Stimulated activated CD4-positive, alpha-beta T cell treated with anti-CD3 and anti-CD28 coated beads, Interleukin-4, amount 100 ng/mL, for 1 hour (primary cell): ENCODE data around the gene CTDP1.
"Not testable (repeated sequence)": the region's sequence is repeated elsewhere in the genome, so short reads cannot be mapped to it uniquely, and the experiment has no call there.

Experiments used
- DNase-seq: peaks from one replicate; pipeline ENCODE4 v3.0.0-alpha.2; 2020

CTDP1 gene

GRCh38 chr18:79729611-79730010 lies 50.0 kb downstream of the CTDP1 start:
- DNase-seq = no peak

GRCh38 chr18:79730804-79731203 lies 51.2 kb downstream of the CTDP1 start:
- no peak for DNase-seq

- not testable (repeated sequence) for DNase-seq
These were observed 52.5 kb downstream of the CTDP1 start for GRCh38 chr18:79731881-79732720.

GRCh38 chr18:79732721-79733025 lies 53.1 kb downstream of the CTDP1 start:
- DNase-seq = no peak

- no peak for DNase-seq
These were observed 53.6 kb downstream of the CTDP1 start for GRCh38 chr18:79733135-79733701.

GRCh38 chr18:79733986-79734770 lies 54.6 kb downstream of the CTDP1 start:
- DNase-seq = no peak

GRCh38 chr18:79735071-79735980 lies 55.7 kb downstream of the CTDP1 start:
- no peak for DNase-seq

- no peak for DNase-seq
These were observed 56.6 kb downstream of the CTDP1 start for GRCh38 chr18:79736230-79736629.

GRCh38 chr18:79736846-79737245 lies 57.2 kb downstream of the CTDP1 start:
- no peak for DNase-seq

- DNase-seq = no peak
These were observed 57.8 kb downstream of the CTDP1 start for GRCh38 chr18:79737426-79737825.

GRCh38 chr18:79738041-79738461 lies 58.4 kb downstream of the CTDP1 start:
- no peak for DNase-seq

GRCh38 chr18:79738581-79739439 lies 59.2 kb downstream of the CTDP1 start:
- no peak for DNase-seq

GRCh38 chr18:79739440-79739778 lies 59.8 kb downstream of the CTDP1 start:
- no peak for DNase-seq

GRCh38 chr18:79740047-79740446 lies 60.4 kb downstream of the CTDP1 start:
- not testable (repeated sequence) for DNase-seq

- no peak for DNase-seq
These were observed 61.1 kb downstream of the CTDP1 start for GRCh38 chr18:79740521-79741361.

- no peak for DNase-seq
These were observed 61.7 kb downstream of the CTDP1 start for GRCh38 chr18:79741362-79741700.

GRCh38 chr18:79742076-79742475 lies 62.5 kb downstream of the CTDP1 start:
- no peak for DNase-seq

- DNase-seq = no peak
These were observed 65.0 kb downstream of the CTDP1 start for GRCh38 chr18:79744625-79745024.

- no peak for DNase-seq
These were observed 67.1 kb downstream of the CTDP1 start for GRCh38 chr18:79746730-79747129.

GRCh38 chr18:79747156-79747845 lies 67.7 kb downstream of the CTDP1 start:
- DNase-seq = no peak
